ENCODE data around the gene SMAP1.
"Not testable (repeated sequence)": the region's sequence is repeated elsewhere in the genome, so short reads cannot be mapped to it uniquely, and the experiment has no call there.

The SMAP1 gene

DNA sequence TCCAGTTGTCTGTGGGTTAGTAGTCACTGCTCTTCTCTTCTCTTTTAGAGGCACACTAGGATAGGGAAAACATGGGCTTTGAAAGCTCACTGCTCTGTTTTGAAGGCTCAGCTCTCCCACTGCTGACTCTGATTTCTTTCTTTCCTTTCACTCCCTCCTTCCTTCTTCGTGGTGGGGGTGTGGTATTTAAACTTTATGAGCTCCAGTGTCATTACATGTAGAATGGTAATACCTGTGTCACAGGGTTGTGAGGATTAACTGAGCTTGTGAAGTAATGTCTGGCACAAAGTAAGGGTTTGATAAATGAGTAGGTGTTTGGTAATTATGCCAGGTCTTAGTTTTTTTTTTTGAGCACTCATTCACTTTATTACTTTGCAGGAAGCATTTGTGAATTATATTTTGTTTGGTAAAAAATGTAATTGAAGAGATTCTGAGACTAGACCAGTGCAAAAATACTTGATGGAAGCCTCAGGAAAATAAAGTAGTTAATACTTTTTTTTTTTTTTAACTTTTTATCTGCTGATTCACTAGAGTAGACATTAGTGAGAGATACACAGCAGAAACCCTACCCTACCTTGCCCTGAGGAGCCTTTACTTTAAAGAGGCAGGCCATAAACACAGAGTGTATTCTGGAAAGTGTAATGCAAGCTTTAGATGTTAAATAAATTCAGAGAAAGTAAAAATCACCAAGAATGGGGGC is 17.3 kb downstream of the SMAP1 start:
- peak; percentile 24 for DNase-seq (ENCODE audit: low spot score)

DNA sequence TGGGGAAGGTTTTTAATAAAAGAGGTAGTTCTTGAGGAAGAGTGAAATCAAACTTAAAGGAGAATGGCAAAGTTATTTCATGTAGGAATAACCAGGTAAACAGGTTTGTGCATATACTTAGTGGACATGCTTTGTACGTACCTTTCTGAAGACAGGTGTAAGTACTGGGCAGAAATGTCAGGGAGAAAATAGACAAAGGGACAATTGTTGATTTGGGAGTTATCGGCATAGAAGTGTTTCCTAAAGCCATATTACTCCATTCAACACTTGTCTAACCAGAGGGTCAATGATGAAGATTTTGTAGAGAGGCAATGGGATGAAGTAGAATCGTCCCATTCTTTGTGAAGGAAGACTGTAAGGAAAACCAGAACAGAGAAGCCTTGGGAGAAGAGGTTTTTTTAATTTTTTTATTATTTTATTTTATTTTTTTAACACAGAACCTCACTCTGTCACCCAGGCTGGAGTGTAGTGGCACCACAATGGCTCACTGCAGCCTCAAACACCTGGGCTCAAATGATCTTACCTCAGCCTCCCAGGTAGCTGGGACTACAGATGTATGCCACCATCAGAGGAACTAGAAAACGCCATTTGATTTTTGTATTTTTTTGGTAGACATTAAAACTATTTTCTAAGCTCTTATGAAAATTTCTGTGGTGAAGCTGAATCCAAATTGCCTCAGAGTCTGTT is 18.0 kb downstream of the SMAP1 start:
- DNase-seq (ENCODE audit: low spot score): peak; percentile 15

DNA sequence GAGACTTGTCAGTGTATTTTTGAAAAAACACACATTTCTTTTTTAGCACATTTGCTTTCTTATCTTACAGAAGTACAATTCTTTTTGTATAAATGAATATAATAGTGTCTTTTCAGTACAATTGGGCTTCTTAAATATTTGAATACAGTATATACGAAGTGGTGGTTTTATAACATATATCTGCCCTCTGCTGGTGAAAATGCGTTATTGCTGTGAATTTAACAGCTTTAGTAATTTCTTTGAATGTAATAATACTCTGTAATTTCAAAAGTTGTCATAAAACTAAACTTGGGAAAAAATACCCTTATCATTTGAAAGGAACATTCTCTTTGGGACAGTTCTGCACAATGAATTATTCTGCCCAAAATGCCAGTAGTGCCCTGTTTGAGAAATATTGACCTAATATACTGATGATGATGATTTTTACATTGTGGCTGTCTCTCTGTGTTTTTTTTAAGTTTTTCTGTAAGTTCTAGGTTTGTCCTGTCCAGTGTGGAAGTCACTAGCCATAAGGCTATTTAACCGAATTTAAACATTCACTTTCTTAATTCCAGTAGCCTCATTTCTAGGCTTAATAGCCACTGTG is 19.0 kb downstream of the SMAP1 start:
- peak; percentile 66 for DNase-seq (ENCODE audit: low spot score)

DNA sequence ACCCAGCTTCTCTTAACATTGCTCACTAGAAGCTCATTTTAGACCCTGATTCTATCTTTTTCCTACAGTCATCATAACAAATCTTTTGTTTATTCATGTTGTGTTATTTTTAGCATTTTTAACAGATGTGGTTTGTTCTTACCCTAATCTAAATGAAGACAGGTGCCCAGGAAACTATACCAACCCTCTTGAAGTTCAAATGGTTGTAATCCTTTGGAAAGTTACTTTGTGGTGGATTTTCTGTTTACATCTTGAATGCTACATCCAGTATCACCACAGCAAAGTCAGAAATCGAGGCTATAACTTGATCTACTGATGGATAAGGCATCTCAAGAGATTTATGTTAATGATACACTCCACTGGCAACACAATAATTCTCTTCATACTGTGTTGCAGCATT is 26.2 kb downstream of the SMAP1 start:
- no peak for DNase-seq (ENCODE audit: low spot score)

DNA sequence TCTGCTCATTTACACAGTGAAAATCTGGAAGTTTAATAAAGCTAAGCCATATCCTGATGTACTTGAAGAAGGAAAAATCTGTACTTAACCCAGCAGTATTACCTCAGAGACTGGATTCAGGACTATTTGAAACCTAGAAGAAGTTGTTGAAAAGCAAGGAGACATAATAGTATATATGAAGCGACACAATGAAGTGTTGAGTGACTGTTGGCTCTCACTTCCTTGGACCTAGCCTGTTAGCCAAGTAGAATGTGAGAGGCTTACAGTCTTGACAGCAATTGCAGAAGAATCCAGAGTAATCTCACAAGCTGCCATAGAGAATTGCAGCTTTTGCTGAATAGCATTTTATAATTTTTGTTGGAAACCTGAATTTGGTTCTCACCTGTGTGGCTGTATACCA is 26.7 kb downstream of the SMAP1 start:
- DNase-seq (ENCODE audit: low spot score): no peak

DNA sequence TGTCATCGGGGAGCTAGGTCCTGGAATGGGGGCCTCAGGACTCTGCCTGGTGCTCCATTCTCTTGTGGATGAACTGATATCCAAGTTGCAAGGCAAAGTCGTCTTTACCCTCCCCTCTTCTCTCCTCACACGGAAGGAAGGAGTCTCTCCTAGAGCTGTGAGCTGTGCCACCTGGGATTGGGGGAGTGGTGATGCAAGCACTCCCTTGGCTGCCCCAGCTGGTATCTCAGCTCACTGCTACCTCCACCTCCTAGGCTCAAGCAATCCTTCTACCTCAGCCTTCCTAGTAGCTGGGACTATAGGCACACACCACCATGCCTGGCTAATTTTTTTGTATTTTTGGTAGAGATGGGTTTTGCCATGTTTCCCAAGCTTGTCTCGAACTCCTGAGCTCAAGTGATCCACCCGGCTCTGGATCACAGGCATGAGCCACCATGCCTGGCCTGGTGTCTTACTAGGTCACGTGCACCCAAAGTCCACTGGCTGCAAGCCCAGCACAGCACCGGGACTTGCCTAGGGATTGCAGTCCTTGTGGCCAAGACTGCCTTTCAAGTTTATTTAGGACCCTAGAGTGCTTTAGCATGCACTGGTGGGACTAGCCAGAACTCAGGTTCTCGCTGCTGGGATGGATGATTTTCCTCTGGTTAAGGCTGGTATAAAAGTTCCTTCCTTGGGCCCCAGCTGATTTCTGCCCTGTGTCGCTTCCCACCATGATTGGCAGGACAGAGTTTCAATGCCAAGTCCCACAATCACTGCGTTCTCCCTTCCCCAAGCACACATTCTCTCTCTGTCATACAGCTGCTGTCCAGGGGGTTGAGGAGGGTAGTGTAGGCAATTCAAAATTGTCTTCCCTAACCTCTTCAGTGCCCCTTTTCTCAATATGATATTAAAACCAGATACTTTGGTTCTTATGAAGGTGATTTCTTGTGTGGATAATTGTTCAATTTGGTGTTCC is 33.5 kb downstream of the SMAP1 start:
- peak; percentile 8 for DNase-seq (ENCODE audit: low spot score)

DNA sequence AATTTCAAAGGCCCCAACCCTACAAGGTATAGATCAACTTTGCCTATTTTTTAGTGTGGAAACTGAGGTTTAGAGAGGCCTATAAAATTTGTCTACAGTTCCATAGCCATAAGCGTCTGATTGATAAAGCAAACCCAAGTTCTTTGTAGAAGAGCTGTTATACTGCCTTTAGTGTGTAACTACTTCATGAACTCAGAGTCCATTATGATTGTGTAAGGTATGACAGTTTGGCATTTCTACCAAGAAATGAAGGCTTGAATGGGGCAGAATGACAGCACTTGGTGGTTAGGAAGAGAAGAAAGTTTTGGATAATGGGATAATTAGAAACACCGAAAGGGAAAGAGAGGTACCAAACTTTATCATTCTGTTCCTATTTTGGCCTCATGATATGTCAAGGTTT is 38.1 kb downstream of the SMAP1 start:
- DNase-seq (ENCODE audit: low spot score): no peak

DNA sequence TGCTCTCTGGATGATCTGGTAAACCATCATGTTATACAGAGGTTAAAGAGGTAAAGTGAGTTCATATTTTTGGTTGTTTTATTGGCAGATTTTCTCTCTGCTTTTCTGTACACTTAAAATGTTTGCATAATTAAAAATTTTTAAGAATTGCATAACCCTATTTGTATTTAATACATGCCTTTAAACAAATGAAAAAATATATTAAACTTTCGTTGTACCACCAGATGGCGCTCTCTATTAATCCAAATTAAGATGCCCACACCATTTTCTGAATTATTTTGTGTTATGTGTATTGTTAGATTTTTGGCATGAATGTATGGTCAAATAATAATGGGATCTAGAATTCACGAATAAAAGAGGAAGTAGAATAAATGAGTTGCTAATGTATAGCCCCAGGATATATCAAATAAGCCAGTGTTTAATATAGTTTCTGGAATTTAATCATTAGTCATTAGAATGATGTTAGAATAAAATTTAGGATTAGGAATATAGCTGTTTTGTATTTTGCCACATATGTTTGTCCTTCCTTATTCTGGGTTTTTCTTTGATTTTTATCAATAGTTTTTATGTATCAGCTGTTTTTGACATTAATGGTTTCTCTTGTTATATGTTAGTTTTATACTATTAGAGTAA is 38.9 kb downstream of the SMAP1 start:
- peak; percentile 69 for DNase-seq (ENCODE audit: low spot score)

DNA sequence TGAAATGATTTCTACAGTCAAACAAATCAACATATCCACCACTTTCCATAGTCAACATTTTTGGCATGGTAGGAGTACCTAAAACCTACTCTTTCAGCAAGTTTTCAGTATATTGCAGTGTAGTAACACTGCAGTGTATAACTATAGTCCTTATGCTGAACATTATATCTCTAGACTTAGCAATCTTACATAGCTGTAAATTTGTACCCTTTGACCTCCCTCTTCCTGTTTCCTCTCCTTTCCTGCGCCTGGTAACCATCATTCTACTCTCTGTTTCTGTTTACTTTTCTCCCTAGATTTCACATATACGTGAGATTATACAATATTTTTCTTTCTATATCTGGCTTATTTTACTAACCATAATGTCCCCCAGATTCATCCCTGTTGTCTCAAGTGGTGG is 40.2 kb downstream of the SMAP1 start:
- no peak for DNase-seq (ENCODE audit: low spot score)

DNA sequence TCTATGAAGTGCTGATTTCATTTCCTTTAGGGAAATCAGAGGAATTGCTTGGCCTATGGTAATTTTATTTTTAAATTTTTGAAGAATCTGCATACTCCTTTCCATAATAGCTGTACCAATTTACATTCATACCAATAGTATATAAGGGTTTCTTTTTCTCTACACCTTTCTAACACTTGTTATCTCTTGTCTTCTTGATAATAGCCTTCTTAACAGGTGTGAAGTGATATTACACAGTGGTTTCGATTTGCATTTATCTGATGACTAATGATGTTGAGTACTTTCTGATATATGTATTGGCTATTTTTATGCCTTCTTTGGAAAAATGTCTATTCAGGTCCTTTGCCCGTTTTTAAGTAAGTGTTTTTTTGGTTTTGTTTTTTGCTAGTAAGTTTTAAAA is 40.8 kb downstream of the SMAP1 start:
- no peak for DNase-seq (ENCODE audit: low spot score)

DNA sequence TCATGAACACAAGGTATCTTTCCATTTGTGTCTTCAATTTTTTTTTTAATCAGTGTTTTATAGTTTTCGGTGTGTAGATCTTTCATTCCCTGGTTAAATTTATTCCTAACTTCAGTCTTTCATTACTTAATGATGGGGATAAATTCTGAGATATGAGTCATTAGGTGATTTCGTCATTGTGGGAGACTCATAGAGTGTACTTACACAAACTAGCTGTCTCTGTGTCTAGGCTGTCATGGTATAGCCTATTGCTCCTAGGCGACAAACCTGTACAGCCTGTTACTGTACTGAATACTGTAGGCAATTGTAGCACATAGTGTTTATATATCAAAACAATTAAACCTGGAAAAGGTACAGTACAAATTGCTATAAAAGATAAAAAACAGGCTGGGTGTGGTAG is 42.1 kb downstream of the SMAP1 start:
- DNase-seq (ENCODE audit: low spot score): no peak

DNA sequence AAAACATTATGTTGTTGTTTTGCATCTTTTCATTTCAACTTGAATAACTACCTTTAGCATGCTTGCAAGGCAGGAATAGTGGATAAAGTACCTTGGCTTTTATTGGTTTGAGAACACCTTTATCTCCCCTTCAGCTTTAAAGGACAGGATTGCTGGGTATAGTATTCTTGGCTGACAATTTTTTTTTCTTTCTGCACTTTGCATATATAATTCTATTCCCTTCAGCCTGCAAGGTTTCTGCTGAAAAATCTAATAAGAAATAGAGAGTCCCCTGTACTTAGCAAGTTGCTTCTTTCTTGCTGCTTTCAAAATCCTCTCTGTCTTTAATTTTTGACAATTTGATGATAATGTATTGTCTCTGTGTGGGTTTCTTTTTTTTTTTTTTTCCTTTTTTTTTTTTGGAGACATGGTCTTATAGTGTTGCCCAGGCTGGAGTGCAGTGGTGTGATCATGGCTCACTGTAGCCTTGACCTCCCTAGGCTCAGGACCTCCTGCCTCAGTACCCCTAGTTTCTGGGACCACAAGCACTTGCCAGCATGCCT is 47.1 kb downstream of the SMAP1 start:
- no peak for DNase-seq (ENCODE audit: low spot score)

DNA sequence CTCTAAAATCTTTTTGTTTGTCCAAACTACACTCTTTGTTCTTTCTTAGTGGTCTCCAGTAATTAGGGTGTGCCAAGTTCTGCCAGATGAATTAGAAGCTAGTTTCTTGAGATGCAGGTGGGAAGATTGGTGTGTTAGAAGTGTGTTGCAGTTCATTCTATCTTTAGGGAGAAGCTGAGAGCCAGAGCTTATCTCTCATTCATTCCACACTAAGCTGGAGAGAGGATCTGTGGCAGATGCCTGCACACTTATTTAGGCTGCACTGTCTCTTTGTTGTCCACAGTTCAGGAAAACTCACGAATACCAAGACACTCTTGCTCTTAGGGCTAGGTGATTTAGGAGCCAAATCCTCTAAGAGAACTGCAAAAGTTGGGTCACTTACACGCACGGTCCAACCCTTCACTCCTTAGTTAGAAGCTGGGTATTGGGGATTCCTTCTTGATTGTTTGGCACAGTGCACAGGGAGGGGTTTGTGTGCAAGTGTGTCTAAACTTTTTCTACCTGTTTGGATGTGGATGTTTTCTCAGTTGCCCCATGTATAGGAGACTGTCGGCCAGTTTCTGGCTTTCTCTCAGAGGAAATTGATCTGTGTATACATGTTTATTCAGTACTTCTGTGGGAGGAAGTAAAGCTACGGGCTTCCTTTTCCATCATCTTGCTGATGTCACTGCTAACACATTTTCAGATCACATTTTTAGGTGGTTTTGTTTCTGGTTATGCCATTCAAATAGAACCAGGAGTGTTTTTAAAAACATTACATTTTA is 49.5 kb downstream of the SMAP1 start:
- DNase-seq (ENCODE audit: low spot score): no peak

DNA sequence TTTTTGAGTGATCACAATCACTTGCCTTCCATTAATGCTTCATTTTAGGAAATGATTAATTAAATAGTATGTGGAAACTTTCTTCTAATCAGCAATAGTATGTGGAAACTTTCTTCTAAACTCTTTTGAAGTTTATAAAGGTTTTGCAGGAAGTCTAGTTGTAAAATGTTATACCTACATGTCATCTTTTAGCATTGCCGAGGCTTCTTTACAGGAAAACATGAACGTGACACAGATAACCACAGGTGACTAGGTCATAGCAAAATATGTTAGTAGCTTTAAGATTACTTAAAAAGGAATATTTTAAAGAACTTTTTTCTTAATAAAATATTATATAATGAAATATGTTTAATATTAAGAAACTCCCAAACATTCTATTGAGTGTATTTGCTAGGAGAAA is 56.8 kb downstream of the SMAP1 start:
- DNase-seq (ENCODE audit: low spot score): no peak

DNA sequence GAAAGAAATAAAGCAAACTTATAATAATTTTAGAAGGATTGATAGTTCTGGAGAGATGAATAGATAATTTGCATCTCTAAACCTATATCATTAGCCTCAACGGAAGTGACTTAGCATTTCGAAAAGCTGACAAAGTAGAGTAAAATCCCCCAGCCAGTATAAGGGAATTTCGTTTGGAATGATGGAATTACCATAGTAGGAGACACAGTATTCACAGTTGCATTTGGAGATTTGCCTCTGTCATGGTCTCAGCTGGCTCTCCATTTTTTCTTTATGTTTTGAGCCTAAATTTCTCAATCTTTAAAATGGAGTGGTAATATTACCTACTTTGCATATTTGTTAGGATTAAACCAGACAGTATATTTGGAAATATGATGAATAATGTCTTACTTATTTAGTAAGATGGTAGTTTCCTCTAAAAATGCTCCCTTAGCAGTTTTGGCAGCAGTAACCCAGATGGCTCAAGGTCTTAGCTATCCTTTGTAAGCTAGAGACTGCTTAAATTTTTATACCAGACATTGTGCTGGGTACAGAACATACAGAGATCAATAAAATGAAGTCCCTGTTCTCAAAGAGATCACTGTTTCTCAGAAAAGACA is 58.2 kb downstream of the SMAP1 start:
- DNase-seq (ENCODE audit: low spot score): no peak

DNA sequence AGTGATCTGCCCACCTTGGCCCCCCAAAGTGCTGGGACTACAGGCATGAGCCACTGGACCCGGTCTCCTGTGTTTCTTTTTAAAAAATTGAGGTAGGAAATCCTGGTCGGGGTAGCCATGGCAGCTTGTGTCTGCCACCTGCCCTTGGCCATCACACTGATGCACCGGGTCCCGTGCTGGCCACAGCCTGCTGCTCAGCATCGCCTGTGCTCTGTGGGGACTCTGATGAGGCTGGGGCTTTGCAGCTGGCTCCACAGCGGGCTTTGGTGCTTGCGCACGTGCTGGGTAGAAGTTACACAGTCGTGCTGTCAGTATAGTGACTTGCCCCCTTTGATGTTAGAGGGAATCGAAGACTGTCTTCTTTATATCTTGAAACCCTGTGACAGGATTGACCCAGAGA is 66.7 kb downstream of the SMAP1 start:
- DNase-seq (ENCODE audit: low spot score): no peak

DNA sequence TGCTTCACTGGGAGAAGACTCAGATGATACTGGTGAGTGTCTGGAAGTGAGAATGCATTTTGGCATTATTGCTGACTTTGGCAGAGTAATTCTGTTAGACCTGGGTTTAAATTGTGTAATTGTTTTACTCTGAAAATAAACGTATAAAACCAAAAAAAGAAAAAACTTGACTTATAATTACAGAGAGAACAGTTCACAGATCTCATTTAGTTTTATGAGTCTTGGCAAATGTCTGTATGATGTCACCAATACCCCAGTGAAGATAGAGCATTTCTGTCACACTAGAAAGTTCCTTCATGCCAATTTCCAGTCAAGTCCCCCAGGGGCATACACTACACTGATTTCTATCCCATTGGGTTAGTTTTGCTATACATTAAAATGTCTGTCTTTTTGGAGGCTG is 67.3 kb downstream of the SMAP1 start:
- no peak for DNase-seq (ENCODE audit: low spot score)

DNA sequence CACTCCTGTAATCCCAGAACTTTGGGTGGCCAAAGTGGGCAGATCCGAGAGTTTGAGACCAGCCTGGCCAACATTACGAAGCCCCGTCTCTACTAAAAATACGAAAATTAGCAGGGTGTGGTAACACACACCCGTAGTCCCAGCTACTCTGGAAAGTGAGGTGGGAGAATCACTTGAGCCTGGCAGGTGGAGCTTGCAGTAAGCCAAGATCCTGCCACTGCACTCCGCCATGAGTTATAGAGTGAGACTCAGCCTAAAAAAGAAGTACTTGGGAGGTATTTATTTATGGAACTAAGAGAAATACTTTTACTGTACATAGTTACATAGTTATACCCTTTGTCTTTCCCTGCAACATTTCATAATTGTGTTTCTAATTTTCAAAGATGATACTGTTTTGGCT is 67.8 kb downstream of the SMAP1 start:
- DNase-seq (ENCODE audit: low spot score): no peak

DNA sequence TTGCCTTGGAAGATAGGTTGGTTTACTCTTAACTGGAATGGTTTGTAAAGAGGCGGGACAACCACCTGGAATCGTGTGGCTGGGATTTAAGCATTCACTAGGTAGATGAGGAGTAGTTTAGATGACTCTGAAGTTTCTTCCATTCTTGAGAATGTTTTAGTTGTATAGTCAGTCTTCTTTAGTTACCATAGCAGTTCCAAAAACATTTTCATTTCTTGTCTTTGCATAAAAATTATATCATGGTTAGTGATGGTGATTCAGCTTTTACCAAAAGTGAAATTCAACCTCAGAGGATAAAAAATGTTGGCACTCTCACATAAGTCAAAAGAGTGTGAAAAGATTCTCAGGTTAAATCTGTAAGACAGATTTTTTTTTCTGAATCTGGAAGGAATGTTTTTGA is 70.3 kb downstream of the SMAP1 start:
- DNase-seq (ENCODE audit: low spot score): no peak

DNA sequence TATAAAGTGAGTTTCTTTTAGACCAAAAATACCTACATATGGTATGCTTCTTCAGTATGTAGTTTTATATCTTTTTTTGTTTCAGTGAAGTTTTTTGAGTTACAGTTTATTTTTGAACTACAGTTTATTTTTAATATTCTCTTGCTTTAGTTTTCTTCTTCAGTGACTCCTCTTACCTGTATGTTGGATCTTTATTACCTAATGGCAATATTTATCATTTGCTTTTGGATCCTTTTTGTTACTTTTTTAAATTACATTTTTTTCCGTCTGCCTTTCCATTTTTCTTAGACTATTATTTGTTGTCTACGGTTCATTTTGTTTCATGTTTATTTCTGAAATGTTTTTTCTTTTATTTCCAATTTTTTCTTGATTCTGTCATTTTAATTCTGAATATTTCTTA is 71.9 kb downstream of the SMAP1 start:
- no peak for DNase-seq (ENCODE audit: low spot score)

DNA sequence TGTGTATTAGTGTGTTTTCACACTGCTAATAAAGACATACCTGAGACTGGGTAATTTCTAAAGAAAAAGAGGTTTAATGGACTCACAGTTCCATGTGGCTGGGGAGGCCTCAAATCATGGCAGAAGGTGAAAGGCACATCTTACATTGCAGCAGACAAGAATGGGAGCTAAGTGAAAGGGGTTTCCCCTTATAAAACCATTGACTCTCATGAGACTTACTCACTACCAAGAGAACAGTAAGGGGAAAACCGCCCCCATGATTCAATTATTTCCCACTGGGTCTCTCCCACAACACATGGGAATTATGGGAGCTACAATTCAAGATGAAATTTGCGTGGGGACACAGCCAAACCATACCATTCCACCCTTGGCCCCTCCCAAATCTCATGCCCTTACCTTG is 73.1 kb downstream of the SMAP1 start:
- not testable (repeated sequence) for DNase-seq (ENCODE audit: low spot score)
